HL-60/S4 treated with retinoic acid at 250 ng/mL for 4 days and 3 days (cell line): ENCODE data around the gene MBD1.
"Not testable (repeated sequence)": the region's sequence is repeated elsewhere in the genome, so short reads cannot be mapped to it uniquely, and the experiment has no call there.

Source experiments
- in situ Hi-C: fragments of 300-500 bp; cut with MboI; formaldehyde crosslinking; loops from 2 replicates; pipeline ENCODE4 v1.7.0; 2022; ENCODE audit warnings: low sequenced_read_pairs

The MBD1 gene, protein sequence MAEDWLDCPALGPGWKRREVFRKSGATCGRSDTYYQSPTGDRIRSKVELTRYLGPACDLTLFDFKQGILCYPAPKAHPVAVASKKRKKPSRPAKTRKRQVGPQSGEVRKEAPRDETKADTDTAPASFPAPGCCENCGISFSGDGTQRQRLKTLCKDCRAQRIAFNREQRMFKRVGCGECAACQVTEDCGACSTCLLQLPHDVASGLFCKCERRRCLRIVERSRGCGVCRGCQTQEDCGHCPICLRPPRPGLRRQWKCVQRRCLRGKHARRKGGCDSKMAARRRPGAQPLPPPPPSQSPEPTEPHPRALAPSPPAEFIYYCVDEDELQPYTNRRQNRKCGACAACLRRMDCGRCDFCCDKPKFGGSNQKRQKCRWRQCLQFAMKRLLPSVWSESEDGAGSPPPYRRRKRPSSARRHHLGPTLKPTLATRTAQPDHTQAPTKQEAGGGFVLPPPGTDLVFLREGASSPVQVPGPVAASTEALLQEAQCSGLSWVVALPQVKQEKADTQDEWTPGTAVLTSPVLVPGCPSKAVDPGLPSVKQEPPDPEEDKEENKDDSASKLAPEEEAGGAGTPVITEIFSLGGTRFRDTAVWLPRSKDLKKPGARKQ

DNA sequence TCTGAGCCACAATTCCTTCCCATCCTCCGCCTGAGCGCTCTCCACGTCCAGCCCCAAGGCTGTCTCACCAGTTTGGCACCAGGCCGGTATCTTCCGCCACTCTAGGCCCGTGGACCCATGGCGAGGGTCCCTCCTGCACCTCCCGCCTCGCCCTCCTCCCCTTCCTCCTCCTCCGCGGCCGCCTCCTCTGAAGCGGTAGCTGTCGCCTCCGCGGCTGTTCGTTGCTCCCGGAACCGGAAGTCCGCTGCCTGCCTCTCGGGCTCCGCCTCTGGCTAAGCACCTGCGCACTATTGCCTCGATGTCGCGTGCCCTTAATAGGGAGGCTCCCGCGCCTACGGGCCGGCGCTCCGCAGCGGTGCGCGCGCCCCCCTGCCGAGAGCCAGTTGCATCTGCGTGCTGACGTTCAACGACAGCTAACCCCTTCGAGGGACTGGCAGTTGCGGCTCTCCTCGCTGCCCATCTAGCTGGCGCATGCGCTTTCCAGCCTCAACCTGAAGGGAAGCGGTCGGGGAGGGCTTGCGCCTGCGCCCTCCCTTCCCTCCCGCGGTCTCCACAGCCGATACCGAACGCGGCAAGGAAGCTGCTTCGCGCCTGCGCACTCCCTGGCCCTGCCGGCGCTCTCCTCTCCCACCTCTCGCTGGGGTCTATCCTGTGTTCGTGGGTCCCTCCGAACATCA, at the start of gene MBD1:
Gene MBD1, minus strand, starts transcription at position 229 of the 677 bp plus-strand sequence. CDS start 1,531 bp downstream, outside the sequence.
- in situ Hi-C loops = no loop called here

DNA sequence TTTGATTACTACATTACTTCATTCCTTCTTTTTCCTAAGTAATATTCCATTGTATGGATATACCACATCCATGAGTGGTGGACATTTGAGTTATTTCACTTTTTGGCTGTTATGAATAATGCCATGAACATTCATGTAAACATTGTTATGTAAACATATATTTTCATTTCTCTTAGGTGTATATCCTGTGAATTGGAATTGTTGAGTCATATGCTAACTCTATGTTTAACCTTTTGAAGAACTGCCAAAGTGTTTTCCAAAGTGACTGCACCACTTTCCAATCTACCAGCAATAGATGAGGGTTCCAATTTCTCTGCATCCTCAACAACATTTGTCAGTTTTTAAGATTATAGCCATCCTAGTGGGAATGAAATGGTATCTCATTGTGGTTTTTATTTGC, 48.9 kb upstream of the MBD1 start:
- in situ Hi-C loops = no loop called here

- in situ Hi-C loops = no loop called here
Measured at GRCh38 chr18:50327983-50328382, 46.7 kb upstream of the MBD1 start.

DNA sequence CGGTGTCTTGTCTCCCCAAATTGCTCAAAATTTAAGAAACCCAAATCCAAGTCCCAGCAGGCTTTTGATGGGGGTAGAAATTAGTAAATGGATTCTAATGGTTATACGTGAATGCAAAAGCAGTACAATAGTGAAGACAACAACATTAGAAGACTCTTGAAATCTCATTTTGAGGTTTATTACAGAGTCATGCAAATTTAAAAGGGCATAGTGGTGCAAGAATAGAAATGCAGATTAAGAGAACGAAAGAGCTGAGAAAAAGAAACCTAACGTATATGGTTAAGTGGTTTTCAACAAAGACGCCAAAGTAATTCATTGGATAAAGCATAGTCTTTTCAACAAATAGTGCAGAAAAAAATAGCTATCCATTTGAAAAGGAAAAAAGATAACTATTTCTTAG, 39.4 kb upstream of the MBD1 start:
- in situ Hi-C loops = no loop called here

DNA sequence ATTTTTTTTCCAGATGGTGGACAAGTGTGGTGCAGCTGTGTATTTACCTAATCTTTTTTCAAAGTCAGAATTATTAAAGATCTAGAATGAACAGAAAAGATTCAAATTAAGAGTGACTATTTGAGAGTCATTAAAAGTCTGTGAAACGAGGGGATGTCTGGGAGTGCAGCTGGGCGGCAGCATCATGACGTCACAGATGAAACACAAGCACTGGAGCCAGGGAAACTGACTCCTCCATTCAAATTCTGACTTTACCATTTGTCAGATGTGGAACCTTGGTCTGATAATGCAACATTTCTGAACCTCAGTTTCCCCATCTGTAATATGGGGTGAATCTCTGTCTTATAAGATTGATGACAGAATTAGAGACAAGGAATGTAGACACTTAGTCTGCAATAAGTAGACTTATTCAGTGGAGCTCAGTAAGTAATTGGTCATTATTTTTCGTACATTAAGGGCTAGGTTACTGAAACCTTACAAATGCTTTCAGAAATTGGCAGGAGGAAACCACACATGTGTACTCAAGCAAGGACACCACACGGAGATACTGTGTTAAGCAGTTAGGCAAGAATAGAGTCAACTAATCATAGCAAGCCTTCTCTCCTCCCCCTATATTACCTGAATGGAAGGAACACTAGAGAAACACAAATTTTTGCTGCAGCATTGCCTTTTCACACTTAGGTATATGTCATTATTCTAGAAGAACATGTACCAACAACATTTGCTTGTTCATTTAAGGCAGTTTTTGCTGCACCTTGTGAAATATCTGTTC, 34.0 kb upstream of the MBD1 start:
- in situ Hi-C loops = no loop called here

DNA sequence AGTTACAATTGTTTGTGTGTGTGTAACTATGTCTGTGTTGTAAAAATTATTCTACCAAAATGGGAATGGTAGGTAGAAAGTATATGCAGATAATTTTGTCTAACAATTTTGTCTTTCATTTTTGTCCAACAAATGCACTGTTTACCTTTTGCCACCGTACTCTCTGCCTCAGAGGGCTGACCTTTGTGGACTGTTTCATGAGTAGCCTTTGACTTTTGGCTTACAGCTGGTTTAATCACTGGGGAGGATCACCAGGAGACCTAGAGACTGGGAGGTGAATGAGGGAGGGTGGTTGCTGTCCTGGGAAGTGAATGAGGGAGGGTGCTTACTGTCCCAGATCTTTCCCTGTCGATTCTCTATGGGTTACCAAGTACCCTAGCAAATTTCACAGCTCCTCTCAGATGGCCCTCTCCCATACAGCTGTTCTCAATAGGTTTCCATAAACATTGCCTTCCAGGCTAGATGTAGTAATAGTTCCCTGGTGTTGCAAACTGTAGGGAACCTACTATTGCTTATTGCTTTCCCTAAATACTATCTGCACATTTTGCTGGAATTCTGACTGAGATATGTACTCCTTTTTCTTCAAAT, 32.6 kb upstream of the MBD1 start:
- in situ Hi-C loops = no loop called here

DNA sequence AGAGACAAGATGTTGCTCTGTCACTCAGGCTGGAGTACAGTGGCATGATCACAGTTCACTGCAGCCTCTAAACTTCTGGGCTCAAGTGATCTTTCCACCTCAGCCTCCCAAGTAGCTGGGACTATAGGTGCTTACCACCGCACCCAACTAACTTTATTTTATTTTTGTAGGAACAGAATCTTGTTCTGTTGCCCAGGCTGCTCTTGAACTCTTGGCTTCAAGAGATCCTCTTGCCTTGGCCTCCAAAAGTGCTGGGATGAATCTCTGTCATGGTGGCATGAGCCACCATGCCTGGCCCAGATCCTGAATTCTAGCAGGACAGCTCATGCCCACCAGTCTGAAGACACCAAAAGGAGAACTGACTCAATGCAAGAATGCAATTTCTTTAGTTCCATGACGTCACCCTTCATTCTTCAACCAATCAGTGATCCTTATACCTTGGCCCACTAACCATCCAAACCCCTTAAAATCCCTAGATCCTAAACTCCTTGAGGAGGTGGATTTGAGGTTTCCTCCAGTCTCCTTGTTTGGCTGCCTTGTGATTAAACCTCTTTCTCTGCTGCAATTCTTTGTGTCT, 31.8 kb upstream of the MBD1 start:
- in situ Hi-C loops = no loop called here

GRCh38 chr18:50312296-50313030, 31.1 kb upstream of the MBD1 start:
- in situ Hi-C loops = no loop called here

DNA sequence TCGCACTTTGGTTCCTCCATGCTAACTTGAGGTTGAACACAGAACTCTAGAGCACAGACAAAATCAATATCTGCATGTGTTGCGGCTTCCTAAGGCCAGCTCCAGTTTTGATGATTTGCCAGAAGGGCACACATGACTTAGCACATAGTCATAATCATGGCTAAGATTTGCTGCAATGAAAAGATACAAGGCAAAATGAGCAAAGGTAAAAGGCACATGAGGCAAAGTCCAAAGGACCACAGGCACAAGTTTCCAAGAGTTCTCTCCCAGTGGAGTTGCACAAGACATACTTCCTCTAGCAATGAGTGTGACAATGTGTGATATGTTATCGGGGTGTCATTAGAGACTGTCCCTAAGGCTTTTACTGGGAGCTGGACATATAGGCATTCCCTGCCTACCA, 30.3 kb upstream of the MBD1 start:
- in situ Hi-C loops = no loop called here

DNA sequence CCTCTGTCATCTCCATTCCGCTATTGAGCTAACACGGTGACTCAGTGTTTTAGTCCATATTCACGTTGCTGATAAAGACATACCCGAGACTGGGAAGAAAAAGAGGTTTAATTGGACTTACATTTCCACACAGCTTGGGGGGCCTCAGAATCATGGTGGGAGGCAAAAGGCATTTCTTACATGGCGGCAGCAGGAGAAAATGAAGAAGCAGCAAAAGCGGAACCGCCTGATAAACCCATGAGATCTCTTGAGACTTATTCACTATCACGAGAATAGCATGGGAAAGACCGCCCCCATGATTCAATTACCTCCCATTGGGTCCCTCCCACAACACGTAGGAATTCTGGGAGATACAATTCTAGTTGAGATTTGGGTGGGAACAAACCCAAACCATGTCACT, 28.8 kb upstream of the MBD1 start:
- in situ Hi-C loops = no loop called here

DNA sequence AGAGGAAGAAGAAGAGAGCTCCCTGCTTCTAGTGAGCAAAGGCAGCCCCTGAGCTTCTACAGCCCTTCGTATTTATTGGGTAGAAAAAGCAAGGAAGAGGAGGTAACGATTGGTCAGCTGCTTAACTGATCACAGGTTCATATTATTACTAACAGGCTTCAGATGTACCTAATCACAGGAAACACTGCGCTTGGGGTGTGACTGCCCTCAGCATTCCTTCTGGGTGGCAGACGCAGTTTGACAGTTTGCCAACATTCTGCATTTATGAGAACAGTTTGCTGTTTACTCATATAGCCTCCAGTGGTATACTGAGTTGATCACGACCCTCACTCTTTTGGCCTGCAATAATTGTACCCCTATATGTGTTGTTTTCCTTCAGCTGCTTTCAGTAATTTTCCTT, 27.5 kb upstream of the MBD1 start:
- in situ Hi-C loops = not testable (repeated sequence)

DNA sequence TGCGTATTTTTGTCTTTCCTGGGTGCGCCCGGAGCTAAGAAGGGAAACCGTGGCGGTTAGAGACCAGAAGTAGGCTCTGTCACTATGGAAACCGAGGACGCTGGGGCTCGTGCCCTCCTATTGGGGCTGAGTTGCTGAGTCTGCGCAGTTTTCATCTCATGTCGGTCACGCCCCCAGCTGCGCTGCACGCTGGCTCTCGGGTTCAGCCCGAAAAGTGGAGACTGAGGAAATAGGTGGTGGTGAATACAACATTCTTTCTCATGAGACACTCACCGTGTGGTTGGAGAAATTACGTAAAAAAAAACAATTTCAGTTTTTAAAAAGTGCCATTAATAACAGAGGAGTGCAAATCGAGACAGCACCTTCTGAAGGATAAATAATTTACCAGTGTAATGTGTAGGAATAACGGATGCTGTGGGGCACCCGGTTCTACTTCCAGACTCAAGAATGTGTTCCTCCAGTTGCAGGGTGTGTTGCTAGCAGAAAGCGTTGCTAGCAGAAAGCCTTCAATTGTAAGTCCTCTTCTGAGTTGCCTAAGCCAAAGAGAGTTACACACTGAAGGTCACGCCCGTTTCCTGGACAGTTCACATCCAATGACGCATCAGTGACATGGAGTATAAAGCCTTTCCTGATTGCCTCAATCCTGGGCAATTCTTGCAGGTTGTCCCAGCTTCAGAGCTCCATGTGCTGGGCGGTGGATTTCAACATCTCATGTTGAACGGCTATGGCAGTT, 26.6 kb upstream of the MBD1 start:
- in situ Hi-C loops = no loop called here

GRCh38 chr18:50307400-50307737, 26.0 kb upstream of the MBD1 start:
- in situ Hi-C loops = no loop called here

GRCh38 chr18:50306944-50307343, 25.6 kb upstream of the MBD1 start:
- in situ Hi-C loops = no loop called here

DNA sequence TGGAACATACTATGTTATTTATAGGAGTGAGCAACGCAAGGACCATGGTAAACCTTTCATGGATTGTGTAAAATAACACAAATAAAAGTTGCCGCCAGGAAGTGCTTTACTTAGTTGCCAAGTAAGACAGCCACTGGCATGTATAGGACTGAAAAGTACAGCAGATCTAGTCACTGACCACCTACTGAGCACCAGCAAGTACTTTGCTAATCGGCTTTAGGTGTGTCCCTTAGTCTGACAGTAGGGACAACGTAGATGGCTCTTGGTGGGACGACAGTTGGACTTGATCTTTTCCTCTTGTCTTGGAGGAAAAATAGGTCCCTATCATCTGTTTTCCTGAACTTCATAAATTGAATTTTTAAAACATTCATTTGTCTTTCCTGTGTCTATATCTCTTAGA, 19.8 kb upstream of the MBD1 start:
- in situ Hi-C loops = no loop called here

DNA sequence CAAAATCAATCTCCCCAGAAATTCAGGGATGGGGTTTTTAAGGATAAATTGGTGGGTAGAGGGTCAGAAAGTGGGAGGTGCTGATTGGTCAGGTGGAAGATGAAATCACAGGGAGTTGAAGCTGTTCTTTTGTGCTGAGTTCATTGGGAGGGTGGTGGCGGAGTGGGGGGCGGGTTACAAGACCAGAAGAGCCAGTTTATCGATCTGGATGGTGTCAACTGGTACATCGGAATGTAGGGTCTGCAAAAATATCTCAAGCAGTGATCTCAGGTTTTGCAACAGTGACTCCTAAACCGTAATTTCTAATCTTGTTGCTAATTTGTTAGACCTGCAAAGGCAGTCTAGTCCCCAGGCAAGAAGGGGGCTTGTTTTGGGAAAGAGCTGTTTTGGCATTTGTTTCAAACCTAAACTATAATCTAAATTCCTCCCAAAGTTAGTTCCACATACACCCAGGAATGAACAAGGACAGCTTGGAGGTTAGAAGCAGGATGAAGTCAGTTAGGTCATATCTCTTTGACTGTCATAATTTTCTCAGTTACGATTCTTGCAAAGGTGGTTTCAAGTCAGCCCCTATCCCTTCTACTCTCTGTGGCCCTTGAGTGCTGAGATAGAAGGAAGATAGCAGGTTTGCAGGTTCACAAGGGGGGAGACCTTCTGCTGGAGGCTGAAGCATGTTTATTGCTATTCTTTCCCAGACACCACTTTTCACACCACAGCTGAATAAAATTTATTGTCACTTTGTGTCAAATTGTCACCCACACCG, 18.5 kb upstream of the MBD1 start:
- in situ Hi-C loops = no loop called here

DNA sequence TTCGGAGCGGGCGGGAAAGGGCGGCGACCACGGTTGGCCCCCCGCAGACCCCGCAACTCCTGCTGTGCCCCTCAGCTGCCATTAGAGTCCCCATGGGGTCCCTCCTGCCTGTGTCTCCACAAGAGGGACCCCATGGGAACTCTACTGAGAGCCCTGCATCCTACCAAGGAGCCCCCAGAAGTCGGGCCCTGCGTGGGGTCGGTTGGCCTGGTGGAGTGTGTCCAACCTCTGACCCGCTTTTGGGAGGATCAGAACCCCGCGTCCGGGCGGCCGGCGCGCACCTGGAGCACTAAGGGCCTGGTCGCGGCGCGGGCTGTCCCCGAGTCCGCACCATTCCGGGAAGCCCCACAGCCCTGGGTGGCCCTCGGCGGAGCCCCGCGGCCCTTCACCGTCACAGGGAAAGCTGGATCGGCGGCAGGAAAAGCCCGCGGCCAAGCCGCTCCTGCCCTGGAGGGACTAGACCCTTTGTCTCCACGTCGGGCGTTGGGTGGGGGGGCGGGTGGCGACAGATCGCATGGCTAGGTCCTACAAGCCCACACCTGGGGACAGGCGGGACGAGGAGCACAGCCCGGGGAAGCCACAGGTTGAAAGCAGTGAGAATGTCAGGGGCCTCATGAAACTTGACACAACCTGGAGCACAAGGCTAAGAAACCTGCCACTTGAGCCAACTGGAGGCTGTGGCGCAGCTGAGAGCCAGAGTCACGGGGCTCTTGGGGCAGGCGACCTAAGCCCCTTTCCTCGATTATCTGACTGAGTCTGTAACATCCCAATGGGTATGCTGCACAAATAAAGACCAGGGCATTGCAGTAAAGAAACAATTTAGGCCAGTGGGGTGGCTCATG, 17.3 kb upstream of the MBD1 start:
- in situ Hi-C loops = no loop called here
